ENCODE measurements around the gene MEST.

DNA sequence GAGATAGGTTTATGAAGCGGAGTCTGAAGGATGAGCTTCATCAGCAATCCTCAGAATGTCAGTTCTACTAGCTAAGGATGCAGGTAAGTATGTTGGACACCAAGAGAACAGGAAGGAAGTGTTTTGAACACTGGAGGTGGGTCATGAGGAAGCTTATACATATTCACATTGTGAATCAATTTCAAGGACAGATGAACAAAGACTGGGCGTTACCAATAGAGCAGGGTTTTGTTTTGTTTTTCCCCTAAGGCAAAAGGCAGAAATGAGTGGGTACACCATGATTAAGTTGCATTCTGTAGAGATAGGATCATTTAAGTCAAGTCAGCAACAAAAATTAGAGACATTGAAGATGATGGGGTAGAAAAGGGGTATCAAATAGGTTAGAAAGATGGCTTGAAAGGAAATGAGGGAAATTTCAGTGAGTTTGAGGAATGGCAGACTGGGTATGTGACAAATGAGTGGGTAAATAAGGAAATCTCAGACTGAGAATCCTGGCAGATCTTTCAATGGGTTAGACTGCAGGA lies 51.7 kb downstream of the MEST start:
- TF ChIP-seq POLR2AphosphoS5 (IDR thresholded peaks at IDR 0.05), result no peak
- TF ChIP-seq POLR2A (IDR thresholded peaks at IDR 0.05), result no peak

Data from sigmoid colon (tissue), 4 donors.